GM18517 (cell line): ENCODE data around the gene SUCLG1.

Source experiments
- ATAC-seq: cut with Tn5 transposase; IDR thresholded peaks from one replicate; pipeline ENCODE4 v1.9.1; 2021; ENCODE audit warnings: mild to moderate bottlenecking, moderate library complexity; ENCODE audit not compliant: unreplicated experiment

Gene SUCLG1

GRCh38 chr2:84467389-84467788, 8.3 kb upstream of the SUCLG1 start:
- no peak for ATAC-seq

DNA sequence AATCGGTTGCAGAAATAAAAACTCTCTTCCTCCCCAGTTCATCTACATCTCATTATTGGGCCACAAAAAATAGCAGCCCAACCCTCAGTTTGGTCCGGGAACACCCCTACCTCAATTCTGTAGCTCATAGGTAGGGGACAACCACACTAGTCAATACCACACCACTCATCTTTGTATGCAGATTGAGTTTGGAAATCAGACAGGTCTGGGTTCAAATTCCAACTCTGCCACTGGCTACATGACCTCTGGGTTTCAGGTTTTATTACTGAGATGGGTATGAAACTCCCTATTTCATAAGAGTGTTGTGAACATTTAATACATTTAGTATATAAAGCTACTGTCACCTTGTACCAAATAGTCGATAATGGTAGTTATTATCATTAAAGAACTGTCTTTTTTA, 2.2 kb upstream of the SUCLG1 start:
- ATAC-seq, result no peak

DNA sequence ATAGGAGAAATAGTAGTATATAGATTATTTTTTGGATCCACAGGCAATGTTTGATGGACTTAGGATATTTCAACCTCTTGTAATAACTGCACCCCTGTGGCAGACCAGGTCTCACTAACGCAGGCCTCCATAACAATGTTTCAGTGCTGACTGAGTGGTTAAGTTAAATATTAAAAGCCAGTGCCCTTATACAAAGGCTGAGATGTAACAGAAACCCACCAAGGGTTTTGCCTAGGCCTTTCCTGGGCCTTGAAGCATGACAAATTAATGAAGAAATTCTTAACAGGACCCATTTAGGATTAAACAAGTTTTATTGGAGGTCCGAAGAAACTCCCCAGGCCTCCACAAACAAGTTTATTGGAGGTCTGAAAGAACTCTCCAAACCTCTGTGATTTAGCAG, 1.6 kb upstream of the SUCLG1 start:
- no peak for ATAC-seq

DNA sequence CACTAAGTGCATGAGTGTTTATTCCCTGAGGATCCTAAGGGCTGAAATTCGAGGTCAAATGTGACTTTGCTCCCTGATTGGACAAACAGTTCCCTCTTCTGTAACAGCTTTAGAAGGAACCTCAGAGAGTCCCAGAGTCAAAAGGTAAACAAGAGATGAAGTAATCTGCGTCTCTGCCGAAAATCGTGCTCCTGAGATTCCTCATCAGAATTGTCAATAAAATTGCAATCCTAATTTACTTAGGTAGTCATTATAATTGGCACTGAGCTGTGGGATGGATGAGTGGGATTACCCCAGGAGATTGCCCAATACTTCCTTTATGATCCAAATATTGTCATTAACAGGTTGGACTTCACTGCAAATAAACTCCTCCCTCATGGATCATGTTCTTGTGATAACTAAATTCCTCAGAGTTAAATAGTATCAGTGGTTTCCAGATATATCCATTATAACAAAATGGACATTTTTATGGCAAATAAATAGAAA, 907 bp upstream of the SUCLG1 start:
- ATAC-seq, result no peak

GRCh38 chr2:84458551-84459017, 496 bp downstream of the SUCLG1 start:
- ATAC-seq, result peak; percentile 3

- ATAC-seq, result no peak
Observed at GRCh38 chr2:84457686-84458085, 1.4 kb downstream of the SUCLG1 start.

DNA sequence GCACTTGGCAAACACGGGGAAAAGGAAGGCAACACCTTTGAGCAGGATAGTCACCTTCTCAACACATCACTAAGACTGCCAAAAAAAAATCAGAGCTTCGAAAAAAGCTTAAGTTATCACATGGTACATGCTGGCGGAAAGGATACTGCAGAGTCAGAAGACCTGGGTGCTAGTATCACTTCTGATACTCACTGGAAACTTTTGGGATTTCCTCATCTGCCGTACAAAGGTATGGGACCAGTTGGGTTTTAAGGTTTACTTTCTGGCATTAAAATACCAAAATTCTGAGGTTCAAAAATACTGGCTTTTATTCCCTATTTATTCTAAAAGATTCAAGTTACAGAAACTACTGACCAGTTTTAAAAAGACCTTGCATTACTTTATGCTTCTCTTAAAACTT, 2.9 kb downstream of the SUCLG1 start:
- no peak for ATAC-seq

DNA sequence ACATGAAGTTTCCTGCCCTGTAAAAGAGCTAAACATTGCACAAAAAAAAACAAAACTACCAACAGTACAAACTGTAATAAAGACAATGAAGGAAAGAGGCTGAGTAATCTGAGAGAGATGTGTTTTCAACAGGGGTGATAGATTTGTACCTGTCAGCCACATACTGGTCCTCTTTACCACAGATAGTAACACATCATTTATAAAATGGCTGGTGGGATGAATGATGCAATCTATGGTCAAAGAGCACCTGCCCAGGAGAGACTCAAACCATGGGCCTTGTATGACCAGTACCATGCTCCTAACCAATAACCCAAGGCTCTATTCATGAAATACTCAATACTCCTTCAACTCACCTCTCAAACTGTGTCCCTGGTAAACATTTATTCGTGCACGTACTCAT, 4.5 kb downstream of the SUCLG1 start:
- ATAC-seq, result no peak

GRCh38 chr2:84452624-84453023, 6.5 kb downstream of the SUCLG1 start:
- ATAC-seq, result no peak

DNA sequence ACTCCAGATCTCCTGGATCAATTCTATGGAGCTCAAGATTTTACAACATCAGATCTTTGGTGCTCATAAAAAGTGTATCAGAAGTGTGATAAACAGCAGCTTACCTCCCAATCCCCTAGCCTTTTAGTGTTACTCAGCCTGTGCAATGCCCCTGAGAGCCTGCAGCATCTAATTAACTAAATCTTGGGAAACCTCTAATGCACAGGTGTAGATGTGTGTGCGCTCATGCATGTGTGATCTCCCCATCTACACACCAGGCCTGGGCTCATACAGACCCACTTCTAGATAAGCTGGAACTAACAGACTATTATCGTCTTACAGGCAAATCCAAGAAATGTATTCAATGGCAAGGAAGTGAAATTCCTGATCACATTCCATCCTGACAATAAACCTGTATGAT, 7.5 kb downstream of the SUCLG1 start:
- ATAC-seq, result no peak

- no peak for ATAC-seq
Observed at GRCh38 chr2:84450288-84451227, 8.5 kb downstream of the SUCLG1 start.

DNA sequence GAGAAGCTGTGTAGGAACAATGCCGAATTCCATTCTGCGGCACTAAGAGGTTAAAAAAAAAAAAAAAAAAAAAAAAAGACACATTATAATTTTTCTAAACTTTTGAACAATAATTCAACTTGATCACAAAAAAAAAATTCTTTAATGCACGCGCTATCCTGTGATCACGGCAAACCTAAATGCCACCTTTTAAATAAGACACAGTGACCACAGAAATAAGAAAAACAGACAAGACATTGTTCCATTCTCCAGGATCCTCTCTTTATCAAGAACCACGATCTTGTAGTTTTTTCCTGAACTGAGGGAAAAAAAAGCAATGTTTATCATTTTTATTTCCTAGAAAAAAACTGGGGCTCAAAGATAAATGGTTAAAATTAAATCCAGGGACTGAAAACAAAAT, 9.4 kb downstream of the SUCLG1 start:
- no peak for ATAC-seq

DNA sequence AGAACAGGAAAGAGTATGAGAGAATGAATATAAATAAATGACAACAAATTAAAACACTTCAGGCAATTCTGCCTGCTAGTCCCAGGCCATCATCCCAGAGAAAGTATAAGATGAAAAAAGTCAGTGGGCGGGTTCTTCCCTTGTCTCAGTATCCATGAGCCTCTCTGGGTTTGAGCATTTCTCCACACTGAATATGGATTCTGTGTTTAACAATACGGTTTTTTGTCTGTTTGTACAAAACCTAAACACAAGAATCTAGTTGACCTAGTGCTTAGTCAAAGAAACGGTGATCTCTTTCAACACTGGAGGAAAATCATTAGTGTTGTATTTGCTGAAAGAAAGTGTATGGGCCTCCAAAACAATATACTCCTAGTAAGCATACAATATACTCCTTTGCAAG, 10.0 kb downstream of the SUCLG1 start:
- ATAC-seq, result no peak

GRCh38 chr2:84443477-84443876, 15.6 kb downstream of the SUCLG1 start:
- ATAC-seq, result no peak

- ATAC-seq, result no peak
Observed at GRCh38 chr2:84442888-84443287, 16.2 kb downstream of the SUCLG1 start.

- no peak for ATAC-seq
Observed at GRCh38 chr2:84441505-84441904, 17.6 kb downstream of the SUCLG1 start.

DNA sequence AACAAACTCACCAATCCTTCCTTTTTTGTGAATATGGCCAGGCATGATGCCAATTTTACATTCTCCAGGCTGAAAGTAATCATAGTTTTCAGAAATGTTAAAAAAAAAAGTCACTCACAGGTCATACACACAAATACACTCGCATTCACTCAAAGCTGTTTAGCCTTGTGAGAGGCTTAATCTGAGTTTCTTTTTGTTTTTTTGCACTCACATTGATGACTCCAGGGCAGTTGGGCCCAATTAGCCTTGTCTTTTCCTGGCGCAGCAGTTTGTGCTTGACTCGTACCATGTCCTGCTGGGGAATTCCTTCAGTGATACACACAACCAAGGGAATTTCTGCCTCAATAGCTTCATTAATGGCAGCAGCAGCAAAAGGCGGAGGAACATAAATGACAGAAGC, 18.0 kb downstream of the SUCLG1 start:
- no peak for ATAC-seq

- ATAC-seq, result no peak
Observed at GRCh38 chr2:84435345-84436025, 23.6 kb downstream of the SUCLG1 start.

- ATAC-seq, result no peak
Observed at GRCh38 chr2:84429328-84429727, 29.8 kb downstream of the SUCLG1 start.

DNA sequence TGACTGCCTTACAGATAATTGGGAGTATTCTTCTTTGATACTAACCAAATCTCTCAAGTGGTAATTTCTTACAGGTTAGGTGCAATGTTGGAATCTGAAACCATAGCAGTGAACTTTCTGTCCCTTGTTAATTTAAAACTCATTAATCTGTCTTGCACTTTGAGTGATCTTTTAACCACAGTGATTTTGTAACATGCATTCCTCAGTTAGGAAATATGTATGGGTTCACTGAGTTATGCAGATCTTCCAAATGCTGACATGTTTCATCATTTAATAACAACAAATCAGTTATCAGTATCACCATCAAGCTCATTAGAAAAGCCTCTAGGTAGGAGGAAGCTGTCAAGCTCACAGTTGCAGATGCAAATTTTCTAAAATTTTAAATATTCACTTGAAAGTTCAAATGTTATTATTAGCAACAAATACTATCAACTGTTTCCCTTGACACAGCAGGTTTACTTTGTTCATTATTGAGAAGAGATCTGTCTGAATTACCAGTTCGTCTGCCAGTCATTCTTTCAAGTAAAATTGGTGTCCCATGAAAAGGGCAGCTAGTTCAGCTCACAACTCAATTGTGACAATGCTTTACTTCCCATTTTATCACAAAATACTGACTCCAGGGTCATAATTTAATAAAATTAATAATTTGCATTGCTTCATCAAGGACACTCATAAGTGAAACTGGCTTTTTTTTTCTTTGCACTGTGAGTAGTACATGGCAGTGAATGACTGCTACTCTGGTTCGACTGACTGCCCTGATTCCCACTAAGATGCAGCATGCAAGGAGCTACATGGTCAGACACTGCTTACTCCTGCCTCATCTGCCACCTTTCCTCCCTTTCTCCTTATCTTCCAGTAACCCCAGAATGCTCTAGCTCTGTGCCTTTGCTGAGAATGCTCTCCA, 31.6 kb downstream of the SUCLG1 start:
- ATAC-seq, result peak; percentile 74

GRCh38 chr2:84425310-84425709, 33.8 kb downstream of the SUCLG1 start:
- no peak for ATAC-seq
